T-helper 2 cell treated with Interferon-gamma antibody and Interleukin-4, amounts not matched to agents 5 μg/mL and 100 μg/mL, for 36 hours (primary cell): ENCODE measurements around the gene ZSCAN9.

Source experiments
- DNase-seq: peaks from one replicate; pipeline ENCODE4 v3.0.0; 2021; ENCODE audit warnings: low spot score
- H3K27ac Mint-ChIP-seq: one replicate; pipeline ENCODE4 v1.8.0; 2021; ENCODE audit warnings: mild to moderate bottlenecking, mixed read lengths
- H3K27me3 Mint-ChIP-seq: one replicate; pipeline ENCODE4 v1.8.0; 2021; ENCODE audit warnings: low read depth, mixed read lengths
- H3K36me3 Mint-ChIP-seq: one replicate; pipeline ENCODE4 v1.8.0; 2021; ENCODE audit warnings: low read depth, mixed read lengths
- H3K4me1 Mint-ChIP-seq: one replicate; pipeline ENCODE4 v1.8.0; 2021; ENCODE audit warnings: low read depth, mixed read lengths
- H3K4me3 Mint-ChIP-seq: one replicate; pipeline ENCODE4 v1.8.0; 2022; ENCODE audit warnings: mild to moderate bottlenecking, moderate library complexity, mixed read lengths
- H3K9me3 Mint-ChIP-seq: one replicate; pipeline ENCODE4 v1.8.0; 2021; ENCODE audit warnings: mixed read lengths

The ZSCAN9 gene

GRCh38 chr6:28240471-28240870 lies 15.4 kb downstream of the ZSCAN9 start:
- Mint-ChIP-seq H3K4me3 (no peak overlapping the region), H3K4me1 (no peaks in the 10 kb centered on the region), H3K9me3 (peaks cover 4% of the 10 kb centered on the region), H3K27ac (no peak overlapping the region), H3K27me3 (no peaks in the 10 kb centered on the region), H3K36me3 (peaks cover 15% of the 10 kb centered on the region)
- no peak for DNase-seq

- H3K36me3 Mint-ChIP-seq, result peaks cover 39% of the 10 kb centered on the region
- no peaks in the 10 kb centered on the region for H3K4me1 Mint-ChIP-seq
- H3K27ac Mint-ChIP-seq, result no peak overlapping the region
- no peak for DNase-seq
- H3K9me3 Mint-ChIP-seq, result no peaks in the 10 kb centered on the region
- H3K4me3 Mint-ChIP-seq, result no peak overlapping the region
- H3K27me3 Mint-ChIP-seq, result no peaks in the 10 kb centered on the region
These were observed 18.9 kb downstream of the ZSCAN9 start for GRCh38 chr6:28243946-28244345.

- Mint-ChIP-seq H3K27ac (no peak overlapping the region), H3K4me1 (peaks cover 4% of the 10 kb centered on the region), H3K36me3 (peaks cover 42% of the 10 kb centered on the region), H3K9me3 (no peaks in the 10 kb centered on the region), H3K4me3 (no peak overlapping the region), H3K27me3 (no peaks in the 10 kb centered on the region)
- no peak for DNase-seq
These were observed 20.3 kb downstream of the ZSCAN9 start for GRCh38 chr6:28245206-28245941.

- Mint-ChIP-seq H3K27me3 (no peaks in the 10 kb centered on the region), H3K27ac (no peak overlapping the region), H3K4me3 (no peak overlapping the region), H3K9me3 (peaks cover 6% of the 10 kb centered on the region), H3K4me1 (peaks cover 24% of the 10 kb centered on the region), H3K36me3 (peaks cover 50% of the 10 kb centered on the region)
- no peak for DNase-seq
These were observed 23.8 kb downstream of the ZSCAN9 start for GRCh38 chr6:28248916-28249315.

- Mint-ChIP-seq H3K27ac (no peak overlapping the region), H3K4me3 (peak overlapping the region; percentile 81), H3K27me3 (no peaks in the 10 kb centered on the region), H3K4me1 (peaks cover 24% of the 10 kb centered on the region), H3K36me3 (peaks cover 36% of the 10 kb centered on the region), H3K9me3 (peaks cover 6% of the 10 kb centered on the region)
- DNase-seq, result no peak
These were observed 25.7 kb downstream of the ZSCAN9 start for GRCh38 chr6:28250747-28251146.

- Mint-ChIP-seq H3K9me3 (peaks cover 6% of the 10 kb centered on the region), H3K4me3 (peak overlapping the region; percentile 99), H3K36me3 (peaks cover 27% of the 10 kb centered on the region), H3K4me1 (peaks cover 24% of the 10 kb centered on the region), H3K27me3 (no peaks in the 10 kb centered on the region), H3K27ac (peak overlapping the region; percentile 83)
- DNase-seq, result peak; percentile 20
These were observed 26.6 kb downstream of the ZSCAN9 start for GRCh38 chr6:28251661-28252008.

- H3K27me3 Mint-ChIP-seq, result no peaks in the 10 kb centered on the region
- H3K9me3 Mint-ChIP-seq, result peaks cover 6% of the 10 kb centered on the region
- peaks cover 24% of the 10 kb centered on the region for H3K4me1 Mint-ChIP-seq
- H3K4me3 Mint-ChIP-seq, result peak within 1 kb of the TSS; percentile 99
- H3K36me3 Mint-ChIP-seq, result peaks cover 26% of the 10 kb centered on the region
- peak within 1 kb of the TSS; percentile 86 for H3K27ac Mint-ChIP-seq
- DNase-seq, result peak; percentile 70
These were observed 27.2 kb downstream of the ZSCAN9 start, which contains the start of gene ZKSCAN4 for GRCh38 chr6:28252009-28252975. Gene ZKSCAN4 (minus strand): TSS chr6:28252269. CDS start chr6:28251980, 289 bp downstream.

- Mint-ChIP-seq H3K9me3 (peaks cover 15% of the 10 kb centered on the region), H3K36me3 (peaks cover 22% of the 10 kb centered on the region), H3K4me3 (no peak overlapping the region), H3K27me3 (no peaks in the 10 kb centered on the region), H3K4me1 (peaks cover 28% of the 10 kb centered on the region), H3K27ac (no peak overlapping the region)
- DNase-seq, result no peak
These were observed 29.0 kb downstream of the ZSCAN9 start for GRCh38 chr6:28254121-28254519.

- peaks cover 12% of the 10 kb centered on the region for H3K36me3 Mint-ChIP-seq
- H3K4me3 Mint-ChIP-seq, result no peak overlapping the region
- H3K27me3 Mint-ChIP-seq, result peaks cover 3% of the 10 kb centered on the region
- H3K4me1 Mint-ChIP-seq, result peaks cover 12% of the 10 kb centered on the region
- no peak overlapping the region for H3K27ac Mint-ChIP-seq
- peaks cover 15% of the 10 kb centered on the region for H3K9me3 Mint-ChIP-seq
- DNase-seq, result no peak
These were observed 32.0 kb downstream of the ZSCAN9 start for GRCh38 chr6:28257042-28257441.

GRCh38 chr6:28258877-28259777 lies 34.1 kb downstream of the ZSCAN9 start, which contains the start of gene NKAPL:
Gene NKAPL (plus strand): TSS chr6:28259297. CDS start chr6:28259372, 75 bp downstream.
- H3K27me3 Mint-ChIP-seq, result peaks cover 12% of the 10 kb centered on the region
- peak within 1 kb of the TSS; percentile 13 for H3K4me3 Mint-ChIP-seq
- H3K36me3 Mint-ChIP-seq, result peaks cover 8% of the 10 kb centered on the region
- peaks cover 9% of the 10 kb centered on the region for H3K9me3 Mint-ChIP-seq
- no peak within 1 kb of the TSS for H3K27ac Mint-ChIP-seq
- DNase-seq, result peak; percentile 45
- peaks cover 4% of the 10 kb centered on the region for H3K4me1 Mint-ChIP-seq

- peaks cover 15% of the 10 kb centered on the region for H3K4me1 Mint-ChIP-seq
- peaks cover 1% of the 10 kb centered on the region for H3K36me3 Mint-ChIP-seq
- H3K9me3 Mint-ChIP-seq, result peaks cover under 1% of the 10 kb centered on the region
- DNase-seq, result no peak
- no peak overlapping the region for H3K4me3 Mint-ChIP-seq
- no peak overlapping the region for H3K27ac Mint-ChIP-seq
- H3K27me3 Mint-ChIP-seq, result peaks cover 17% of the 10 kb centered on the region
These were observed 38.8 kb downstream of the ZSCAN9 start for GRCh38 chr6:28263922-28264321.

GRCh38 chr6:28264834-28265401 lies 39.8 kb downstream of the ZSCAN9 start:
- Mint-ChIP-seq H3K36me3 (no peaks in the 10 kb centered on the region), H3K4me3 (no peak overlapping the region), H3K9me3 (no peaks in the 10 kb centered on the region)

GRCh38 chr6:28266563-28266961 lies 41.5 kb downstream of the ZSCAN9 start:
- no peak for DNase-seq

More at GRCh38 chr6:28264834-28265401, 39.8 kb downstream of the ZSCAN9 start:
- no peak for DNase-seq
- H3K27ac Mint-ChIP-seq, result no peak overlapping the region
- peaks cover 17% of the 10 kb centered on the region for H3K27me3 Mint-ChIP-seq
- H3K4me1 Mint-ChIP-seq, result peaks cover 17% of the 10 kb centered on the region

More at GRCh38 chr6:28266563-28266961, 41.5 kb downstream of the ZSCAN9 start:
- Mint-ChIP-seq H3K4me3 (no peak overlapping the region), H3K4me1 (peaks cover 19% of the 10 kb centered on the region), H3K36me3 (no peaks in the 10 kb centered on the region), H3K27me3 (peaks cover 15% of the 10 kb centered on the region), H3K27ac (no peak overlapping the region), H3K9me3 (no peaks in the 10 kb centered on the region)
